Right lobe of liver (tissue), 4 donors: Measurements from ENCODE around the gene CATSPER1.

Experiments
- POLR2A ChIP-seq: fragments of 450-650 bp; IDR thresholded peaks from one replicate; pipeline ENCODE4 v1.6.1; 2017; ENCODE audit warnings: antibody characterized with exemption, mild to moderate bottlenecking
- TF ChIP-seq, protein P1 (sequence below), 4 donors: fragments of 200-600 bp in 3 of 4; fragments of 450-650 bp in 1 of 4; IDR thresholded peaks; one replicate each; pipeline versions ENCODE4 v1.5.1 to v1.8.0; 2016 to 2022; ENCODE audit warnings: antibody characterized with exemption in 4 of 4, mild to moderate bottlenecking in 2 of 4
- donor health status: DM: no; HTN: no; CAD: no.
- donor health status: DM: no; HTN: no; CAD: no.
- donor health status: DM: no; HTN: yes; CAD: no.

DNA sequence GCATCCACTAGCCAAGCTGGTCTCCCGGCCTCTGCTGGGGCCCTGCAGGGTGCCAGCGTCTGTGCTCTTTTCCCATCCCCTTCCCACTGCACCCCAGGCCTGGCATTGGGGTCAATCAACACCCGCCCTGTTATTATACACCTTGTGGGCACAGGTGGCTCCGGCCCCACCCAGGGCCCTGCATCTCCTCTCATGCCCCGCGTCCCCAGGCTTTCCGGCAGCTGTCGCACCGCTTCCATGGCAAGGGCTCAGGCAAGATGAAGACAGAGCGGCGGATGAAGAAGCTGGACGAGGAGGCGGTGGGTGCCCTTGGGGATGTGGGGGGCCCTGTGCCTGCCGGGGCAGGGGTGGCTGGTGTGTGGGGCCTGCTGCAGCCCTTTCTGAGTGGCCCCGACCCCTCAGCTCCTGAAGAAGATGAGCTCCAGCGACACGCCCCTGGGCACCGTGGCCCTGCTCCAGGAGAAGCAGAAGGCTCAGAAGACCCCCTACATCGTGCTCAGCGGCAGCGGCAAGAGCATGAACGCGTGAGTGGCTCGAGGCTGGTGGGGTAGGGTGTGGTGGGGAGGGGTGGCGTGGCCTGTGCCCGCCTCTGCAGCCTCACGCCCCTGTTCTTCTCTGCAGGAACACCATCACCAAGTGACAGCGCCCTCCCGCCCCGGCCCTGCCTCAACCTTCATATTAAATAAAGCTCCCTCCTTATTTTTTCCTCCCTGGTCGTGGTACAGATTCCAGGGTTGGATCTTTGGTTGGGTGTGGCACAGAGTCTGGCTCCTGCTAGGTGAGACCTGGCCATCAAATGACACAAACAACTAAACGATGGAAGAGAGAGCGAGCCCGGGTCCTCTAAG lies 47.7 kb downstream of the CATSPER1 start:
- TF ChIP-seq, protein P1, sequence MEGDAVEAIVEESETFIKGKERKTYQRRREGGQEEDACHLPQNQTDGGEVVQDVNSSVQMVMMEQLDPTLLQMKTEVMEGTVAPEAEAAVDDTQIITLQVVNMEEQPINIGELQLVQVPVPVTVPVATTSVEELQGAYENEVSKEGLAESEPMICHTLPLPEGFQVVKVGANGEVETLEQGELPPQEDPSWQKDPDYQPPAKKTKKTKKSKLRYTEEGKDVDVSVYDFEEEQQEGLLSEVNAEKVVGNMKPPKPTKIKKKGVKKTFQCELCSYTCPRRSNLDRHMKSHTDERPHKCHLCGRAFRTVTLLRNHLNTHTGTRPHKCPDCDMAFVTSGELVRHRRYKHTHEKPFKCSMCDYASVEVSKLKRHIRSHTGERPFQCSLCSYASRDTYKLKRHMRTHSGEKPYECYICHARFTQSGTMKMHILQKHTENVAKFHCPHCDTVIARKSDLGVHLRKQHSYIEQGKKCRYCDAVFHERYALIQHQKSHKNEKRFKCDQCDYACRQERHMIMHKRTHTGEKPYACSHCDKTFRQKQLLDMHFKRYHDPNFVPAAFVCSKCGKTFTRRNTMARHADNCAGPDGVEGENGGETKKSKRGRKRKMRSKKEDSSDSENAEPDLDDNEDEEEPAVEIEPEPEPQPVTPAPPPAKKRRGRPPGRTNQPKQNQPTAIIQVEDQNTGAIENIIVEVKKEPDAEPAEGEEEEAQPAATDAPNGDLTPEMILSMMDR (IDR thresholded peaks at IDR 0.05): no peak
- no peak for TF ChIP-seq POLR2A
